ENCODE data around the gene HSBP1L1.

The HSBP1L1 gene

GRCh38 chr18:79949697-79950487, 14.6 kb upstream of the HSBP1L1 start:
- Histone ChIP-seq H3K9me3 (ENCODE audit: control insufficient read depth, low read depth, low read length) (no peaks in the 10 kb centered on the region), H3K27ac (ENCODE audit: low read length) (no peak overlapping the region), H3K27me3 (ENCODE audit: control insufficient read depth, insufficient read depth, low read length) (peaks cover 49% of the 10 kb centered on the region), H3K9ac (ENCODE audit: low read length) (no peak overlapping the region), H3K4me1 (ENCODE audit: control insufficient read depth, low read depth, low read length) (peaks cover 5% of the 10 kb centered on the region), H3K36me3 (ENCODE audit: control insufficient read depth, low read depth, low read length) (no peaks in the 10 kb centered on the region), H3K4me3 (ENCODE audit: low read length) (no peak overlapping the region)

- Histone ChIP-seq H3K4me1 (ENCODE audit: control insufficient read depth, low read depth, low read length) (peaks cover 6% of the 10 kb centered on the region), H3K9ac (ENCODE audit: low read length) (no peak overlapping the region), H3K27ac (ENCODE audit: low read length) (no peak overlapping the region), H3K9me3 (ENCODE audit: control insufficient read depth, low read depth, low read length) (no peaks in the 10 kb centered on the region), H3K27me3 (ENCODE audit: control insufficient read depth, insufficient read depth, low read length) (peaks cover 57% of the 10 kb centered on the region), H3K4me3 (ENCODE audit: low read length) (peak overlapping the region; percentile 56), H3K36me3 (ENCODE audit: control insufficient read depth, low read depth, low read length) (no peaks in the 10 kb centered on the region)
Measured at GRCh38 chr18:79950515-79951341, 13.7 kb upstream of the HSBP1L1 start.

- peaks cover 66% of the 10 kb centered on the region for H3K27me3 ChIP-seq (ENCODE audit: control insufficient read depth, insufficient read depth, low read length)
- no peaks in the 10 kb centered on the region for H3K9me3 ChIP-seq (ENCODE audit: control insufficient read depth, low read depth, low read length)
- no peaks in the 10 kb centered on the region for H3K36me3 ChIP-seq (ENCODE audit: control insufficient read depth, low read depth, low read length)
- no peak within 1 kb of the TSS for H3K27ac ChIP-seq (ENCODE audit: low read length)
- no peak within 1 kb of the TSS for H3K9ac ChIP-seq (ENCODE audit: low read length)
- peaks cover 6% of the 10 kb centered on the region for H3K4me1 ChIP-seq (ENCODE audit: control insufficient read depth, low read depth, low read length)
- H3K4me3 ChIP-seq (ENCODE audit: low read length), result peak within 1 kb of the TSS; percentile 56
Measured at GRCh38 chr18:79951545-79952455, 12.6 kb upstream of the HSBP1L1 start, which contains the start of gene SLC66A2. Gene SLC66A2 (minus strand): TSS chr18:79951653. CDS start chr18:79950926, 727 bp downstream.

- Histone ChIP-seq H3K9ac (ENCODE audit: low read length) (no peak overlapping the region), H3K4me1 (ENCODE audit: control insufficient read depth, low read depth, low read length) (peaks cover 6% of the 10 kb centered on the region), H3K9me3 (ENCODE audit: control insufficient read depth, low read depth, low read length) (no peaks in the 10 kb centered on the region), H3K27me3 (ENCODE audit: control insufficient read depth, insufficient read depth, low read length) (peaks cover 71% of the 10 kb centered on the region), H3K4me3 (ENCODE audit: low read length) (peak overlapping the region; percentile 56), H3K36me3 (ENCODE audit: control insufficient read depth, low read depth, low read length) (no peaks in the 10 kb centered on the region), H3K27ac (ENCODE audit: low read length) (no peak overlapping the region)
Measured at GRCh38 chr18:79952456-79952995, 11.9 kb upstream of the HSBP1L1 start.

- Histone ChIP-seq H3K9me3 (ENCODE audit: control insufficient read depth, low read depth, low read length) (no peaks in the 10 kb centered on the region), H3K36me3 (ENCODE audit: control insufficient read depth, low read depth, low read length) (no peaks in the 10 kb centered on the region), H3K4me3 (ENCODE audit: low read length) (peak overlapping the region; percentile 56), H3K4me1 (ENCODE audit: control insufficient read depth, low read depth, low read length) (peaks cover 6% of the 10 kb centered on the region), H3K27ac (ENCODE audit: low read length) (no peak overlapping the region), H3K9ac (ENCODE audit: low read length) (no peak overlapping the region), H3K27me3 (ENCODE audit: control insufficient read depth, insufficient read depth, low read length) (peaks cover 71% of the 10 kb centered on the region)
Measured at GRCh38 chr18:79952996-79953559, 11.4 kb upstream of the HSBP1L1 start.

GRCh38 chr18:79953971-79954651, 10.3 kb upstream of the HSBP1L1 start:
- peaks cover 80% of the 10 kb centered on the region for H3K27me3 ChIP-seq (ENCODE audit: control insufficient read depth, insufficient read depth, low read length)
- no peak overlapping the region for H3K4me3 ChIP-seq (ENCODE audit: low read length)
- H3K9ac ChIP-seq (ENCODE audit: low read length), result no peak overlapping the region
- no peaks in the 10 kb centered on the region for H3K9me3 ChIP-seq (ENCODE audit: control insufficient read depth, low read depth, low read length)
- H3K36me3 ChIP-seq (ENCODE audit: control insufficient read depth, low read depth, low read length), result no peaks in the 10 kb centered on the region
- H3K27ac ChIP-seq (ENCODE audit: low read length), result no peak overlapping the region
- peaks cover 10% of the 10 kb centered on the region for H3K4me1 ChIP-seq (ENCODE audit: control insufficient read depth, low read depth, low read length)

GRCh38 chr18:79954791-79955190, 9.7 kb upstream of the HSBP1L1 start:
- Histone ChIP-seq H3K27me3 (ENCODE audit: control insufficient read depth, insufficient read depth, low read length) (peaks cover 82% of the 10 kb centered on the region), H3K9ac (ENCODE audit: low read length) (no peak overlapping the region), H3K36me3 (ENCODE audit: control insufficient read depth, low read depth, low read length) (no peaks in the 10 kb centered on the region), H3K27ac (ENCODE audit: low read length) (no peak overlapping the region), H3K9me3 (ENCODE audit: control insufficient read depth, low read depth, low read length) (no peaks in the 10 kb centered on the region), H3K4me3 (ENCODE audit: low read length) (no peak overlapping the region), H3K4me1 (ENCODE audit: control insufficient read depth, low read depth, low read length) (peaks cover 15% of the 10 kb centered on the region)

GRCh38 chr18:79955302-79956075, 9.0 kb upstream of the HSBP1L1 start:
- Histone ChIP-seq H3K9ac (ENCODE audit: low read length) (no peak overlapping the region), H3K27me3 (ENCODE audit: control insufficient read depth, insufficient read depth, low read length) (peaks cover 82% of the 10 kb centered on the region), H3K36me3 (ENCODE audit: control insufficient read depth, low read depth, low read length) (no peaks in the 10 kb centered on the region), H3K4me3 (ENCODE audit: low read length) (no peak overlapping the region), H3K9me3 (ENCODE audit: control insufficient read depth, low read depth, low read length) (no peaks in the 10 kb centered on the region), H3K4me1 (ENCODE audit: control insufficient read depth, low read depth, low read length) (peaks cover 17% of the 10 kb centered on the region), H3K27ac (ENCODE audit: low read length) (no peak overlapping the region)

GRCh38 chr18:79956276-79956675, 8.2 kb upstream of the HSBP1L1 start:
- Histone ChIP-seq H3K9ac (ENCODE audit: low read length) (no peak overlapping the region), H3K27me3 (ENCODE audit: control insufficient read depth, insufficient read depth, low read length) (peaks cover 85% of the 10 kb centered on the region)

GRCh38 chr18:79958981-79959380, 5.5 kb upstream of the HSBP1L1 start:
- Histone ChIP-seq H3K4me3 (ENCODE audit: low read length) (no peak overlapping the region), H3K9me3 (ENCODE audit: control insufficient read depth, low read depth, low read length) (no peaks in the 10 kb centered on the region), H3K27ac (ENCODE audit: low read length) (no peak overlapping the region), H3K36me3 (ENCODE audit: control insufficient read depth, low read depth, low read length) (no peaks in the 10 kb centered on the region), H3K27me3 (ENCODE audit: control insufficient read depth, insufficient read depth, low read length) (peaks cover 89% of the 10 kb centered on the region), H3K9ac (ENCODE audit: low read length) (no peak overlapping the region), H3K4me1 (ENCODE audit: control insufficient read depth, low read depth, low read length) (peaks cover 14% of the 10 kb centered on the region)

More at GRCh38 chr18:79956276-79956675, 8.2 kb upstream of the HSBP1L1 start:
- Histone ChIP-seq H3K36me3 (ENCODE audit: control insufficient read depth, low read depth, low read length) (no peaks in the 10 kb centered on the region), H3K4me1 (ENCODE audit: control insufficient read depth, low read depth, low read length) (peaks cover 17% of the 10 kb centered on the region), H3K27ac (ENCODE audit: low read length) (no peak overlapping the region), H3K4me3 (ENCODE audit: low read length) (no peak overlapping the region), H3K9me3 (ENCODE audit: control insufficient read depth, low read depth, low read length) (no peaks in the 10 kb centered on the region)
